Caco-2 (cell line): Measurements from ENCODE around the gene ATXN7L2. TPM values are rescaled to one million over a fixed set of nuclear protein-coding genes. Genes with fewer than 3 reads are reported as not detected.

Experiments
- BruUV-seq: library from RNA; stranded (reverse); fragments of 400-500 nt; replicated peaks from 2 replicates; lab custom pipeline; 2021; lab: Mats Ljungman, UMichigan
- CTCF ChIA-PET: fragments of 300-600 bp; sonication (Branson Sonifier 250); formaldehyde crosslinking; loops from one replicate; lab custom pipeline; 2022; ENCODE audit warnings: antibody characterized with exemption; lab: Charles Lee
- POLR2A ChIA-PET: fragments of 300-600 bp; sonication (Branson Sonifier 250); formaldehyde crosslinking; loops from one replicate; lab custom pipeline; 2022; ENCODE audit warnings: antibody characterized with exemption; lab: Charles Lee
- DNase-seq, 2 experiments: peaks; one replicate each; pipeline versions ENCODE4 v3.0.0 to v3.0.0-alpha.2; 2020 to 2022
- H3K27me3 ChIP-seq: replicated peaks from 2 replicates; pipeline ENCODE4 v1.6.0; 2011; ENCODE audit warnings: low read length; ENCODE audit not compliant: control insufficient read depth, insufficient read depth
- H3K36me3 ChIP-seq: 2 replicates; pipeline ENCODE4 v1.5.1; 2011; ENCODE audit warnings: low read length; ENCODE audit not compliant: control insufficient read depth, insufficient read depth
- H3K4me1 ChIP-seq: fragments of 250-450 bp; sonication (Bioruptor Pico); 2 replicates; pipeline ENCODE4 v1.5.1; 2020; ENCODE audit warnings: mild to moderate bottlenecking
- H3K4me3 ChIP-seq: 2 replicates; pipeline ENCODE4 v1.5.1; 2011; ENCODE audit warnings: low read depth, mild to moderate bottlenecking, control low read depth, low read length
- H3K9me3 ChIP-seq: fragments of 250-450 bp; sonication (Bioruptor Pico); 2 replicates; pipeline ENCODE4 v1.5.1; 2020; ENCODE audit warnings: mild to moderate bottlenecking, moderate library complexity
- H3K27ac Mint-ChIP-seq: one replicate; pipeline ENCODE4 v1.8.0; 2022; ENCODE audit warnings: mixed read lengths; ENCODE audit not compliant: unreplicated experiment
- H3K27me3 Mint-ChIP-seq: one replicate; pipeline ENCODE4 v1.8.0; 2022; ENCODE audit warnings: mixed read lengths; ENCODE audit not compliant: insufficient read depth, unreplicated experiment
- H3K36me3 Mint-ChIP-seq: one replicate; pipeline ENCODE4 v1.8.0; 2022; ENCODE audit warnings: mild to moderate bottlenecking, mixed read lengths; ENCODE audit not compliant: insufficient read depth, unreplicated experiment
- H3K4me1 Mint-ChIP-seq: one replicate; pipeline ENCODE4 v1.8.0; 2022; ENCODE audit warnings: low read depth, mixed read lengths; ENCODE audit not compliant: unreplicated experiment
- H3K4me3 Mint-ChIP-seq: one replicate; pipeline ENCODE4 v1.8.0; 2022; ENCODE audit warnings: mild to moderate bottlenecking, moderate library complexity, mixed read lengths; ENCODE audit not compliant: unreplicated experiment
- H3K9me3 Mint-ChIP-seq: one replicate; pipeline ENCODE4 v1.8.0; 2022; ENCODE audit warnings: mixed read lengths; ENCODE audit not compliant: unreplicated experiment
- intact Hi-C: fragments of 100-400 bp; cut with micrococcal nuclease; formaldehyde crosslinking; loops from one replicate; pipeline ENCODE4 v1.10.0; 2022; ENCODE audit not compliant: unreplicated experiment
- total RNA-seq: library from RNA; stranded (reverse); gene quantifications from 2 replicates; pipeline ENCODE4 v1.2.3, GENCODE V29; 2022
- TF ChIP-seq, protein P1 (sequence below), 2 experiments: fragments of 200-600 bp in 1 of 2; IDR thresholded peaks; 1 replicate in 1 of 2; 2 replicates in 1 of 2; pipeline versions ENCODE4 v1.5.1 to v1.8.0; 2011 to 2022; ENCODE audit warnings: antibody characterized with exemption in 1 of 2, control low read depth in 1 of 2, inconsistent platforms in 1 of 2, low read depth in 1 of 2, low read length in 1 of 2, mild to moderate bottlenecking in 1 of 2, moderate library complexity in 1 of 2; ENCODE audit not compliant: insufficient read depth in 1 of 2, severe bottlenecking in 1 of 2, unreplicated experiment in 1 of 2

Gene ATXN7L2
- total RNA-seq, 1 experiment from 2014 or later = 4.0 TPM

DNA sequence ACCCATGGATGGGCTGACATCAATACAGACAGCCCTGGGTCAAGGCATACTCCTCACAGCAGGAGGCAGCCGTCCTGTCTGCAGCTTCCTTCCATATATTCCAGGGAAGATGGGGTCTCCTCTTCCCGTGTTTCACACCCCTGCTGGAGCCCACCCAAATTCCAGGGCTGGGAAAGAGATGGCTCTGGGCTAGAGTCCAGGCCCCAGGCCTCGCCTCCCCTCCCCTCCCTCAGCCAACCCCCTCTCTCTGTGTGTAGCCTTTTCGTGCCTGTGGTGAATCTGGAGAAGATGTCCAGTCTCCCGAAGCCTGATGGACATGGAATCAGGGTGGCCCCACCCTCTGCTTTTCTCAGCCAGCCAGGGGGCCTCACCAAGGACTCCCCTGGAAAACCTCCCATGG lies 3.6 kb downstream of the ATXN7L2 start:
- H3K4me3 Mint-ChIP-seq = no peak overlapping the region
- peaks cover 5% of the 10 kb centered on the region; the same call in 1 of the 2 replicates for H3K4me1 ChIP-seq
- CTCF ChIA-PET = no interaction called here
- H3K4me3 ChIP-seq = no peak overlapping the region
- no peaks in the 10 kb centered on the region for H3K27me3 Mint-ChIP-seq
- no peaks in the 10 kb centered on the region for H3K4me1 Mint-ChIP-seq
- TF ChIP-seq, protein P1, sequence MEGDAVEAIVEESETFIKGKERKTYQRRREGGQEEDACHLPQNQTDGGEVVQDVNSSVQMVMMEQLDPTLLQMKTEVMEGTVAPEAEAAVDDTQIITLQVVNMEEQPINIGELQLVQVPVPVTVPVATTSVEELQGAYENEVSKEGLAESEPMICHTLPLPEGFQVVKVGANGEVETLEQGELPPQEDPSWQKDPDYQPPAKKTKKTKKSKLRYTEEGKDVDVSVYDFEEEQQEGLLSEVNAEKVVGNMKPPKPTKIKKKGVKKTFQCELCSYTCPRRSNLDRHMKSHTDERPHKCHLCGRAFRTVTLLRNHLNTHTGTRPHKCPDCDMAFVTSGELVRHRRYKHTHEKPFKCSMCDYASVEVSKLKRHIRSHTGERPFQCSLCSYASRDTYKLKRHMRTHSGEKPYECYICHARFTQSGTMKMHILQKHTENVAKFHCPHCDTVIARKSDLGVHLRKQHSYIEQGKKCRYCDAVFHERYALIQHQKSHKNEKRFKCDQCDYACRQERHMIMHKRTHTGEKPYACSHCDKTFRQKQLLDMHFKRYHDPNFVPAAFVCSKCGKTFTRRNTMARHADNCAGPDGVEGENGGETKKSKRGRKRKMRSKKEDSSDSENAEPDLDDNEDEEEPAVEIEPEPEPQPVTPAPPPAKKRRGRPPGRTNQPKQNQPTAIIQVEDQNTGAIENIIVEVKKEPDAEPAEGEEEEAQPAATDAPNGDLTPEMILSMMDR (IDR thresholded peaks at IDR 0.05; ENCODE audit: insufficient read depth in 1 of 2, low read depth in 1 of 2, low read length in 1 of 2, severe bottlenecking in 1 of 2, unreplicated experiment in 1 of 2) = no peak
- no peaks in the 10 kb centered on the region for H3K27me3 ChIP-seq
- intact Hi-C loops = no loop called here
- no peaks in the 10 kb centered on the region for H3K9me3 Mint-ChIP-seq
- H3K27ac Mint-ChIP-seq = no peak overlapping the region
- H3K36me3 ChIP-seq = no peaks in the 10 kb centered on the region
- H3K36me3 Mint-ChIP-seq = no peaks in the 10 kb centered on the region
- no peak for DNase-seq
- H3K9me3 ChIP-seq = no peaks in the 10 kb centered on the region
- no TSS peak for BruUV-seq
- POLR2A ChIA-PET = no interaction called here

DNA sequence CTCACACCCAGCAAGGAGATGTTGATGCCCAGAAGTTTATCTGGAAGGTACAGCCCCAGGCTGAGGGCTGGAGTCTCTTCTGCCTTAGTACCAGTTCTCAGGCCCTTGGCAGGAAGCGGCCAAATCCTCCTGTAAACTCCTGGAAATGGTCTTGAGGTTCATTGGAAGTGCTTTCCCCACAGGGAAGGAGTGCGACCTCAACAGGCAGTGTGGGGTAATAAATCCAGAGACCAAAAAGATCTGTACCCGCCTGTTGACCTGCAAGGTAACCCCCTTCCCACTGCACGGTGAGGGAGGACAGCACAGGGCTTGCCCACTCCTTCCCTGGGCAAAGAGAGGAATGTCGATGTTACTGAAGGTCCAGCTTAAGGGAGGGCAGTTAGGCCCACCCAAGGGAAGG lies 4.5 kb downstream of the ATXN7L2 start:
- Histone ChIP-seq H3K27me3 (no peaks in the 10 kb centered on the region), H3K9me3 (no peaks in the 10 kb centered on the region), H3K36me3 (no peaks in the 10 kb centered on the region), H3K4me1 (peaks cover 5% of the 10 kb centered on the region; the same call in 1 of the 2 replicates), H3K4me3 (no peak overlapping the region)
- no peaks in the 10 kb centered on the region for H3K27me3 Mint-ChIP-seq
- no peak overlapping the region for H3K27ac Mint-ChIP-seq
- no peaks in the 10 kb centered on the region for H3K4me1 Mint-ChIP-seq
- H3K36me3 Mint-ChIP-seq = no peaks in the 10 kb centered on the region
- POLR2A ChIA-PET = no interaction called here
- no TSS peak for BruUV-seq
- intact Hi-C loops = no loop called here
- TF ChIP-seq, protein P1 (IDR thresholded peaks at IDR 0.05; ENCODE audit: insufficient read depth in 1 of 2, low read depth in 1 of 2, low read length in 1 of 2, severe bottlenecking in 1 of 2, unreplicated experiment in 1 of 2) = no peak
- CTCF ChIA-PET = no interaction called here
- DNase-seq = no peak
- no peaks in the 10 kb centered on the region for H3K9me3 Mint-ChIP-seq
- no peak overlapping the region for H3K4me3 Mint-ChIP-seq

DNA sequence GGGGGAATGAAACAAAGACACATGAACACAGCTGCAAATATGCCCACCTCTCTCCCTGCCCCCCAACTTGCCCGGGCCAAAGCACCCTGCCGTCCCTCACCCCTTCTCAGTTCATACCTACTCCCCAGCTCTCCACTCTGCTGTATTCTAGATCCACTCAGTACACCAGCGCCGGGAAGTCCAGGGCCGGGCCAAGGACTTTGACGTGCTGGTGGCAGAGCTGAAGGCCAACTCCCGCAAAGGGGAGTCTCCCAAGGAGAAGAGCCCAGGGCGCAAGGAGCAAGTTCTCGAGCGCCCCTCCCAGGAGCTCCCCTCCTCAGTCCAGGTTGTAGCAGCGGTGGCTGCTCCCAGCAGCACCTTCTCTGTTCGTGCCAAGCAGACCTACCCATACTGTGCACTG lies 5.0 kb downstream of the ATXN7L2 start:
- no peaks in the 10 kb centered on the region for H3K9me3 ChIP-seq
- intact Hi-C loops = no loop called here
- H3K36me3 ChIP-seq = no peaks in the 10 kb centered on the region
- BruUV-seq = no TSS peak
- CTCF ChIA-PET = interaction anchor here (11.6 kb wide), 1 partner anchor 43 kb away, joined by 131 read pairs; no protein-coding TSS in a partner anchor
- POLR2A ChIA-PET = no interaction called here
- H3K27me3 Mint-ChIP-seq = no peaks in the 10 kb centered on the region
- H3K4me3 Mint-ChIP-seq = no peak overlapping the region
- no peaks in the 10 kb centered on the region for H3K36me3 Mint-ChIP-seq
- TF ChIP-seq, protein P1 (IDR thresholded peaks at IDR 0.05; ENCODE audit: insufficient read depth in 1 of 2, low read depth in 1 of 2, low read length in 1 of 2, severe bottlenecking in 1 of 2, unreplicated experiment in 1 of 2) = no peak
- peaks cover 5% of the 10 kb centered on the region; the same call in 1 of the 2 replicates for H3K4me1 ChIP-seq
- no peak overlapping the region for H3K4me3 ChIP-seq
- H3K27me3 ChIP-seq = no peaks in the 10 kb centered on the region
- DNase-seq = no peak
- H3K4me1 Mint-ChIP-seq = no peaks in the 10 kb centered on the region
- H3K27ac Mint-ChIP-seq = no peak overlapping the region
- H3K9me3 Mint-ChIP-seq = no peaks in the 10 kb centered on the region
